Measurements from ENCODE around the gene MVB12B. TPM values are rescaled to one million over a fixed set of nuclear protein-coding genes. Genes with fewer than 3 reads are reported as not detected.
"Not testable (repeated sequence)": the region's sequence is repeated elsewhere in the genome, so short reads cannot be mapped to it uniquely, and the experiment has no call there.

Gene MVB12B
- total RNA-seq, 1 experiment from 2014 or later, result 4.5 TPM

DNA sequence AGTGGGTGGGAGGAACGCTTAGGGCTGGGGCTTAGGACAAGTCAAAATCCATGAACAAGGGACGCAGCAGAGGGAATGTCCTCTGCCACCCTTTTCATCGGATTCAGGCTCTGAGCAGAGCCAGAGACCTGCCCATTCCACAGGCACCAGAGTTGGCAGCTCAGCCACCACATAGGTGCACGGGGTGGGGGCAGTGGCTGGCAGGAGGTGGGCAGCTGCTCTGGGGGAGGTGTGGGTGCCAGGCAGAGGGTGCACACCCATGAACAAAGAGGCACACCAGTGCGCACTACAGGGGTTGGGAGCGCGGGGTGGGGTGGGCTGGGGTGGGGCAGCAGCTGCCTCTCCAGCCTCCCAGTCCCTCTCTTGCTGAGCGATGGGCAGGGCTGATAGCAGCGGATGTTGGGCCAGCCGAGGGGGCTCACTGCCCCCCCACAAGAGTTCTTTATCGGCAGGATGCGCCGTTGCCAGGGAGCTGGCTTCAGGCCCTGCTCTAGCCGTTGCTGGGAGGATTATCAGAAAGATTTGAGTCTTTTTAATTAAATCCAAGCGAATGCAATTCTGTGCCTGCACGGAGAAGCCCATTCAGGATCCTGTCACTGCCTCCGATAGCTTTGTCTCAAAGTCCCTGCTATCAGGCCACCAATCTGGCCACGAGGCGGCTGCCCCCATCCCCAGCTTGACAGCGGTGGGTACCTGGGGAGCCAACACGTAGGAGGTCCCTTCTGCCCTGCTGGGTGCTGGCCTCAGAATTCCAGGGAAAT is 222.8 kb downstream of the MVB12B start:
- Mint-ChIP-seq H3K9me3 (ENCODE audit: low read depth, unreplicated experiment) (no peaks in the 10 kb centered on the region), H3K4me1 (ENCODE audit: low read depth, unreplicated experiment) (no peaks in the 10 kb centered on the region), H3K27me3 (ENCODE audit: unreplicated experiment) (peaks cover 39% of the 10 kb centered on the region), H3K27ac (ENCODE audit: unreplicated experiment) (no peak overlapping the region), H3K4me3 (ENCODE audit: low read depth, unreplicated experiment) (no peak overlapping the region), H3K36me3 (ENCODE audit: insufficient read depth, unreplicated experiment) (no peaks in the 10 kb centered on the region)
- no peak for TF ChIP-seq CTCF (IDR thresholded peaks at IDR 0.05; ENCODE audit: unreplicated experiment)
- DNase-seq, result no peak
- intact Hi-C loops (cut with micrococcal nuclease; ENCODE audit: unreplicated experiment), result no loop called here
- CTCF ChIA-PET, result interaction anchor here (1.3 kb wide), 1 partner anchor 9 kb away, joined by 4 read pairs; no protein-coding TSS in a partner anchor
- no TSS peak for BruUV-seq (replicated peaks)

- DNase-seq, result no peak
- Mint-ChIP-seq H3K27me3 (ENCODE audit: unreplicated experiment) (peaks cover 30% of the 10 kb centered on the region), H3K4me3 (ENCODE audit: low read depth, unreplicated experiment) (no peak overlapping the region), H3K27ac (ENCODE audit: unreplicated experiment) (no peak overlapping the region), H3K9me3 (ENCODE audit: low read depth, unreplicated experiment) (no peaks in the 10 kb centered on the region), H3K36me3 (ENCODE audit: insufficient read depth, unreplicated experiment) (no peaks in the 10 kb centered on the region), H3K4me1 (ENCODE audit: low read depth, unreplicated experiment) (no peaks in the 10 kb centered on the region)
- TF ChIP-seq CTCF (IDR thresholded peaks at IDR 0.05; ENCODE audit: unreplicated experiment), result no peak
- no TSS peak for BruUV-seq (replicated peaks)
- intact Hi-C loops (cut with micrococcal nuclease; ENCODE audit: unreplicated experiment), result no loop called here
- CTCF ChIA-PET, result interaction anchor here (0.6 to 0.9 kb wide), 2 partner anchors 17 to 48 kb away, joined by 3 to 7 read pairs; no protein-coding TSS in a partner anchor
These were observed 224.3 kb downstream of the MVB12B start for GRCh38 chr9:126550891-126551351.

GRCh38 chr9:126551812-126552211 is 225.2 kb downstream of the MVB12B start:
- H3K36me3 Mint-ChIP-seq (ENCODE audit: insufficient read depth, unreplicated experiment), result no peaks in the 10 kb centered on the region
- CTCF ChIA-PET, result interaction anchor here (0.6 kb wide), 1 partner anchor 16 kb away, joined by 7 read pairs; no protein-coding TSS in a partner anchor
- H3K9me3 Mint-ChIP-seq (ENCODE audit: low read depth, unreplicated experiment), result no peaks in the 10 kb centered on the region
- H3K27me3 Mint-ChIP-seq (ENCODE audit: unreplicated experiment), result peaks cover 21% of the 10 kb centered on the region
- intact Hi-C loops (cut with micrococcal nuclease; ENCODE audit: unreplicated experiment), result no loop called here
- H3K4me1 Mint-ChIP-seq (ENCODE audit: low read depth, unreplicated experiment), result no peaks in the 10 kb centered on the region
- no peak overlapping the region for H3K4me3 Mint-ChIP-seq (ENCODE audit: low read depth, unreplicated experiment)
- BruUV-seq (replicated peaks), result no TSS peak
- no peak for DNase-seq
- no peak overlapping the region for H3K27ac Mint-ChIP-seq (ENCODE audit: unreplicated experiment)
- no peak for TF ChIP-seq CTCF (IDR thresholded peaks at IDR 0.05; ENCODE audit: unreplicated experiment)

DNA sequence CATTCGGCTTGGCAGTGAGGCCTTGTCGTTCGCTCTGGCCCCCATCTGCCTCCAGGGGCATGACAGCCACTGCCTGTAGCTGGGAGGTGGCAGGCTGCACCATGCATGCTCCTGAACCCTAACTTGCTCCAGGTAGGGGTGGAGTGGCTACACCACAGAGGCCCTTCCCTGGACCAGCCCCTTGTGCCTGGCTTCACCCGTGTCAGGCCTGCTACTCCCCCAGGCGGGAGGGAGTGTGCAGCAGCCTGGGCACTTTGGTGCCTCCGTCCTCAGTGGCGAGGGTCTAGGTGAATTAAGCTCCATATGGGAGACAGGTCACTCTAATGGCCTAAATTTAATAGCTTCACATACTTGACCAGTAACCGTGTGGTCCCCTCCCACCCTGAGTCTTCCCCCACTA is 227.7 kb downstream of the MVB12B start:
- no TSS peak for BruUV-seq (replicated peaks)
- intact Hi-C loops (cut with micrococcal nuclease; ENCODE audit: unreplicated experiment), result no loop called here
- Mint-ChIP-seq H3K36me3 (ENCODE audit: insufficient read depth, unreplicated experiment) (no peaks in the 10 kb centered on the region), H3K27me3 (ENCODE audit: unreplicated experiment) (peaks cover 18% of the 10 kb centered on the region), H3K4me1 (ENCODE audit: low read depth, unreplicated experiment) (no peaks in the 10 kb centered on the region), H3K9me3 (ENCODE audit: low read depth, unreplicated experiment) (no peaks in the 10 kb centered on the region), H3K4me3 (ENCODE audit: low read depth, unreplicated experiment) (no peak overlapping the region), H3K27ac (ENCODE audit: unreplicated experiment) (no peak overlapping the region)
- DNase-seq, result no peak
- no peak for TF ChIP-seq CTCF (IDR thresholded peaks at IDR 0.05; ENCODE audit: unreplicated experiment)
- CTCF ChIA-PET, result no interaction called here

- DNase-seq; H3K4me1 Mint-ChIP-seq (ENCODE audit: low read depth, unreplicated experiment); H3K36me3 Mint-ChIP-seq (ENCODE audit: insufficient read depth, unreplicated experiment); H3K4me3 Mint-ChIP-seq (ENCODE audit: low read depth, unreplicated experiment); intact Hi-C loops (cut with micrococcal nuclease; ENCODE audit: unreplicated experiment); H3K9me3 Mint-ChIP-seq (ENCODE audit: low read depth, unreplicated experiment); BruUV-seq (replicated peaks); H3K27ac Mint-ChIP-seq (ENCODE audit: unreplicated experiment): not testable (repeated sequence)
- CTCF ChIA-PET, result interaction anchor here (0.6 to 1.2 kb wide), 6 partner anchors 11 to 1038 kb away, joined by 3 to 4 read pairs (median 3); no protein-coding TSS in a partner anchor
- peaks cover 30% of the 10 kb centered on the region for H3K27me3 Mint-ChIP-seq (ENCODE audit: unreplicated experiment)
These were observed 228.8 kb downstream of the MVB12B start for GRCh38 chr9:126555421-126555820.
